Loucy (cell line): ENCODE data around the gene SLC16A10.
A peak's percentile ranks its signal among the peaks of the same experiment; 100 is the strongest.
"Not testable (repeated sequence)": the region's sequence is repeated elsewhere in the genome, so short reads cannot be mapped to it uniquely, and the experiment has no call there.

Experiments
- H2AFZ ChIP-seq: fragments of 200-600 bp; sonication (generic); 2 replicates; pipeline ENCODE4 v1.6.0; 2016; ENCODE audit warnings: antibody characterized with exemption, mild to moderate bottlenecking, low read length, moderate library complexity
- H3F3A ChIP-seq: fragments of 200-600 bp; 2 replicates; pipeline ENCODE4 v1.6.0; 2016; ENCODE audit warnings: antibody characterized with exemption, low read depth, mild to moderate bottlenecking
- H3K27me3 ChIP-seq: fragments of 200-600 bp; sonication (generic); 2 replicates; pipeline ENCODE4 v1.6.1; 2014; ENCODE audit warnings: low read length, mild to moderate bottlenecking; ENCODE audit not compliant: insufficient read depth, poor library complexity, severe bottlenecking
- H3K36me3 ChIP-seq: fragments of 200-600 bp; sonication (generic); 2 replicates; pipeline ENCODE4 v1.6.1; 2016; ENCODE audit warnings: low read length; ENCODE audit not compliant: insufficient read depth
- H3K4me1 ChIP-seq: fragments of 200-600 bp; sonication (generic); 2 replicates; pipeline ENCODE4 v1.5.1; 2014; ENCODE audit warnings: low read length, mild to moderate bottlenecking; ENCODE audit not compliant: insufficient read depth, poor library complexity, severe bottlenecking
- H3K4me2 ChIP-seq: fragments of 200-600 bp; sonication (generic); 2 replicates; pipeline ENCODE4 v1.6.0; 2014; ENCODE audit warnings: antibody characterized with exemption, low read length, low read depth, mild to moderate bottlenecking; ENCODE audit not compliant: poor library complexity, severe bottlenecking
- H3K4me3 ChIP-seq: fragments of 200-600 bp; sonication (generic); 2 replicates; pipeline ENCODE4 v1.5.1; 2014; ENCODE audit warnings: low read length, mild to moderate bottlenecking, mixed read lengths; ENCODE audit not compliant: poor library complexity, severe bottlenecking
- H3K79me2 ChIP-seq: fragments of 200-600 bp; sonication (generic); 2 replicates; pipeline ENCODE4 v1.6.1; 2014; ENCODE audit warnings: low read length; ENCODE audit not compliant: insufficient read depth
- H3K9ac ChIP-seq: fragments of 200-600 bp; sonication (generic); 2 replicates; pipeline ENCODE4 v1.6.0; 2014; ENCODE audit warnings: mild to moderate bottlenecking, low read depth, low read length, moderate library complexity; ENCODE audit not compliant: poor library complexity, severe bottlenecking
- H3K9me2 ChIP-seq: fragments of 200-600 bp; sonication (generic); replicated peaks from 2 replicates; pipeline ENCODE4 v1.6.1; 2016; ENCODE audit warnings: low read depth, low read length, mixed read lengths
- H3K9me3 ChIP-seq: fragments of 200-600 bp; sonication (generic); 2 replicates; pipeline ENCODE4 v1.6.1; 2014; ENCODE audit warnings: mild to moderate bottlenecking, antibody characterized with exemption, low read length, low read depth; ENCODE audit not compliant: insufficient read depth
- H4K20me1 ChIP-seq: fragments of 200-600 bp; sonication (generic); 2 replicates; pipeline ENCODE4 v1.6.0; 2014; ENCODE audit warnings: antibody characterized with exemption, low read length, mild to moderate bottlenecking; ENCODE audit not compliant: insufficient read depth, poor library complexity, severe bottlenecking
- EZH2phosphoT487 ChIP-seq: fragments of 200-600 bp; IDR thresholded peaks from 2 replicates; pipeline ENCODE4 v1.6.1; 2018; ENCODE audit warnings: antibody characterized with exemption, mild to moderate bottlenecking, moderate library complexity, borderline replicate concordance
- TF ChIP-seq, protein P1 (sequence below): fragments of 200-600 bp; sonication (generic); conservative IDR thresholded peaks from 2 replicates; pipeline ENCODE4 v1.5.1; 2014; ENCODE audit warnings: mild to moderate bottlenecking, antibody characterized with exemption, low read length

SLC16A10 gene

GRCh38 chr6:111201764-111202163 lies 114.5 kb downstream of the SLC16A10 start:
- Histone ChIP-seq H3K36me3 (peaks cover 4% of the 10 kb centered on the region; the same call in 1 of the 2 replicates), H3K4me1 (peaks cover 64% of the 10 kb centered on the region), H3K4me3 (peak overlapping the region; percentile 68), H3K9me2 (no peaks in the 10 kb centered on the region), H2AFZ (no peak overlapping the region), H3F3A (peaks cover 11% of the 10 kb centered on the region; the same call in 1 of the 2 replicates), H3K4me2 (peak overlapping the region; percentile 81), H3K9me3 (no peaks in the 10 kb centered on the region), H3K27me3 (no peaks in the 10 kb centered on the region), H3K9ac (peak overlapping the region; percentile 78), H4K20me1 (no peaks in the 10 kb centered on the region), H3K79me2 (peaks cover 3% of the 10 kb centered on the region; the same call in 1 of the 2 replicates)
- TF ChIP-seq, protein P1, sequence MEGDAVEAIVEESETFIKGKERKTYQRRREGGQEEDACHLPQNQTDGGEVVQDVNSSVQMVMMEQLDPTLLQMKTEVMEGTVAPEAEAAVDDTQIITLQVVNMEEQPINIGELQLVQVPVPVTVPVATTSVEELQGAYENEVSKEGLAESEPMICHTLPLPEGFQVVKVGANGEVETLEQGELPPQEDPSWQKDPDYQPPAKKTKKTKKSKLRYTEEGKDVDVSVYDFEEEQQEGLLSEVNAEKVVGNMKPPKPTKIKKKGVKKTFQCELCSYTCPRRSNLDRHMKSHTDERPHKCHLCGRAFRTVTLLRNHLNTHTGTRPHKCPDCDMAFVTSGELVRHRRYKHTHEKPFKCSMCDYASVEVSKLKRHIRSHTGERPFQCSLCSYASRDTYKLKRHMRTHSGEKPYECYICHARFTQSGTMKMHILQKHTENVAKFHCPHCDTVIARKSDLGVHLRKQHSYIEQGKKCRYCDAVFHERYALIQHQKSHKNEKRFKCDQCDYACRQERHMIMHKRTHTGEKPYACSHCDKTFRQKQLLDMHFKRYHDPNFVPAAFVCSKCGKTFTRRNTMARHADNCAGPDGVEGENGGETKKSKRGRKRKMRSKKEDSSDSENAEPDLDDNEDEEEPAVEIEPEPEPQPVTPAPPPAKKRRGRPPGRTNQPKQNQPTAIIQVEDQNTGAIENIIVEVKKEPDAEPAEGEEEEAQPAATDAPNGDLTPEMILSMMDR, result no peak
- TF ChIP-seq EZH2phosphoT487, result no peak

GRCh38 chr6:111203539-111203938 lies 116.2 kb downstream of the SLC16A10 start:
- not testable (repeated sequence) for H3K9me3 ChIP-seq, H3K36me3 ChIP-seq, H4K20me1 ChIP-seq, H2AFZ ChIP-seq, H3K4me2 ChIP-seq, H3K9me2 ChIP-seq, H3K27me3 ChIP-seq, H3K79me2 ChIP-seq, H3K4me3 ChIP-seq
- H3K9ac ChIP-seq, result peak overlapping the region; percentile 30
- peaks cover 11% of the 10 kb centered on the region; the same call in 1 of the 2 replicates for H3F3A ChIP-seq
- H3K4me1 ChIP-seq, result peaks cover 73% of the 10 kb centered on the region

GRCh38 chr6:111204305-111204704 lies 117.0 kb downstream of the SLC16A10 start:
- Histone ChIP-seq H3K9me2 (no peaks in the 10 kb centered on the region), H3K4me1 (peaks cover 75% of the 10 kb centered on the region), H3K4me2 (no peak overlapping the region)

DNA sequence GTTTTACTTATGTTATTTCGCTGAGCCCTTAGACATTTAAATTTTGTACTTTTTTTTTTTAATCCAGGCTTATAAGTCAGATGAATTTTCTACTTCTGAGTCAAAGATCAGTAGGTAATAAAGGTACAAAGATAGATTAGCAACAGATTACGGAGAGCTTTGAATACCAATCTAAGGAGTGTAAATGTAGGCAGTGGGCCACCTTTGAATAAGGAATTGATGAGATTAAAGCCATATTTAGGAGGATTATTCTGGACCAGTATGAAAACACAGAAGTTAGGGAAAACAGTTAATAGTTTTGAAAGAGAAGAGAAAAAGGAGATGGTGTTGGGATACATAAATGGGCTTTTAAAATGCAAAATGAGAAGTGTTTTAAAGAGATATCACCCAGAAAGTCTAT lies 117.6 kb downstream of the SLC16A10 start:
- Histone ChIP-seq H3K4me1 (peaks cover 75% of the 10 kb centered on the region), H3K9ac (peak overlapping the region; percentile 30), H3K36me3 (no peaks in the 10 kb centered on the region), H4K20me1 (no peaks in the 10 kb centered on the region), H3K9me2 (no peaks in the 10 kb centered on the region), H3K27me3 (no peaks in the 10 kb centered on the region), H2AFZ (no peak overlapping the region), H3K4me3 (no peak overlapping the region), H3F3A (peaks cover 11% of the 10 kb centered on the region; the same call in 1 of the 2 replicates), H3K9me3 (no peaks in the 10 kb centered on the region), H3K4me2 (no peak overlapping the region), H3K79me2 (no peaks in the 10 kb centered on the region)
- no peak for TF ChIP-seq EZH2phosphoT487
- TF ChIP-seq, protein P1, result no peak

More at GRCh38 chr6:111204305-111204704, 117.0 kb downstream of the SLC16A10 start:
- Histone ChIP-seq H4K20me1 (no peaks in the 10 kb centered on the region), H3K9me3 (no peaks in the 10 kb centered on the region), H3K79me2 (no peaks in the 10 kb centered on the region), H3K9ac (peak overlapping the region; percentile 30), H3K27me3 (no peaks in the 10 kb centered on the region), H3F3A (peaks cover 11% of the 10 kb centered on the region; the same call in 1 of the 2 replicates), H2AFZ (no peak overlapping the region), H3K36me3 (no peaks in the 10 kb centered on the region), H3K4me3 (no peak overlapping the region)
- no peak for TF ChIP-seq EZH2phosphoT487
- TF ChIP-seq, protein P1, result no peak
